ENCODE measurements around the gene HPSE2. TPM values are rescaled to one million over a fixed set of nuclear protein-coding genes. Genes with fewer than 3 reads are reported as not detected.

The HPSE2 gene
- total and polyA plus RNA-seq, 2 of the 8 experiments (the other 6 are each of a cell fraction or from before 2014, with no cell fraction given): 0.41 to 0.58 TPM

- TF ChIP-seq CHD7 (IDR thresholded peaks at IDR 0.05; ENCODE audit: insufficient replicate concordance, low read length) (no peak), HDAC2 (IDR thresholded peaks at IDR 0.05; ENCODE audit: borderline replicate concordance in 1 of 2, low read depth in 2 of 2, low read length in 2 of 2) (no peak), SRF (IDR thresholded peaks at IDR 0.05; ENCODE audit: low read depth, low read length) (no peak), NANOG (IDR thresholded peaks at IDR 0.05; ENCODE audit: insufficient read depth, low read depth, low read length, poor library complexity, severe bottlenecking) (no peak), POLR2AphosphoS5 (IDR thresholded peaks at IDR 0.05; ENCODE audit: low read depth, low read length) (no peak), KDM4A (IDR thresholded peaks at IDR 0.05; ENCODE audit: low read depth, low read length, severe bottlenecking) (no peak), POLR2A (IDR thresholded peaks at IDR 0.05; ENCODE audit: control extremely low read depth in 1 of 2, low read depth in 2 of 2, low read length in 2 of 2) (no peak), RBBP5 (IDR thresholded peaks at IDR 0.05; ENCODE audit: borderline replicate concordance, low read depth, low read length) (no peak), SP4 (IDR thresholded peaks at IDR 0.05; ENCODE audit: low read length) (no peak), SUZ12 (IDR thresholded peaks at IDR 0.05; ENCODE audit: low read length) (no peak)
Measured at GRCh38 chr10:98720551-98720950, 515.1 kb downstream of the HPSE2 start (continued).

Measured in H1 (cell line).